ENCODE measurements around the gene CCDC14.

- TF ChIP-seq POLR2A (IDR thresholded peaks at IDR 0.05; ENCODE audit: low read length), result no peak
- TF ChIP-seq GATA1 (IDR thresholded peaks at IDR 0.05; ENCODE audit: low read depth, low read length), result no peak
Observed at GRCh38 chr3:123939706-123940105, 21.3 kb downstream of the CCDC14 start.
